ENCODE data around the gene FBL. TPM values are rescaled to one million over a fixed set of nuclear protein-coding genes. Genes with fewer than 3 reads are reported as not detected.
"Not testable (repeated sequence)": the region's sequence is repeated elsewhere in the genome, so short reads cannot be mapped to it uniquely, and the experiment has no call there.

The FBL gene
- total and polyA plus RNA-seq, 2 experiments from 2014 or later: 59.3 to 63.9 TPM

GRCh38 chr19:39876486-39876885 is 30.3 kb upstream of the FBL start:
- H3K4me3 ChIP-seq; H3K9me3 ChIP-seq (ENCODE audit: low read depth); H3K27ac ChIP-seq; H2AFZ ChIP-seq; H3K27me3 ChIP-seq (replicated peaks; ENCODE audit: insufficient read depth); H3K79me2 ChIP-seq (ENCODE audit: insufficient read depth); H3K36me3 ChIP-seq (ENCODE audit: low read depth); DNase-seq; H4K20me1 ChIP-seq (ENCODE audit: insufficient read depth); in situ Hi-C loops (cut with MboI); H3K4me1 ChIP-seq (ENCODE audit: insufficient read depth); H3K9ac ChIP-seq; H3F3A ChIP-seq (ENCODE audit: insufficient read depth); H3K4me2 ChIP-seq (ENCODE audit: unreplicated experiment); H3K9me2 ChIP-seq (ENCODE audit: insufficient read depth): not testable (repeated sequence)
- 90 to 95% methylated on average over 2 of the region's 11 CpGs for WGBS, 2 experiments (ENCODE audit: low coverage in 1 of 2, low lambda C conversion rate in 2 of 2, missing lambda C conversion rate in 2 of 2)

DNA sequence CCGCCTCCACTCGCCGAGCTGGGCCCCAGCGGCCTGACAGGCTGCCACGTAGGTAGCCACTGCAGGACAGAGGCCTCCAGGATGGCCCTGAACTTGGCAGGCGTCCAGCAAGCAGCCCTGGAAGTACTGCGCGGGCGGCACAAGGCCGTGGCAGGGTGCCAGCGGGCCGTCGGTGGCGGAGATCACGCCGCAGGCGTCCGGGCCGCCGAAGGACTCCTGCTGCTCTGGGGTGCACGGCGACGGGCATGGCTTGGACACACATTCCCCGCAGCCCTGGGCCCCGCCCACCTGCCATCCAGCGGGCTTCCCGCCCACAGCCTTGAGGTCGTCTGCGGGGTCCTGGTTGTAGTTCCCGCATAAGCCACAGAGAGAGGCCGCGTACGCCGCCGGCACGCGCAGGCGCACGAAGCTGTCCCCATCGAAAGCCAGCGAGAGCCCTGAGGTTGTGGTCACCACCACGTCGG is 29.3 kb upstream of the FBL start:
- H3K27ac ChIP-seq; H3K36me3 ChIP-seq (ENCODE audit: low read depth); in situ Hi-C loops (cut with MboI); H3K4me3 ChIP-seq; H3K79me2 ChIP-seq (ENCODE audit: insufficient read depth); H3K27me3 ChIP-seq (replicated peaks; ENCODE audit: insufficient read depth); H3K9me3 ChIP-seq (ENCODE audit: low read depth); H3K9me2 ChIP-seq (ENCODE audit: insufficient read depth); H4K20me1 ChIP-seq (ENCODE audit: insufficient read depth); H3K9ac ChIP-seq; H3K4me2 ChIP-seq (ENCODE audit: unreplicated experiment); H3F3A ChIP-seq (ENCODE audit: insufficient read depth); H2AFZ ChIP-seq; H3K4me1 ChIP-seq (ENCODE audit: insufficient read depth); DNase-seq: not testable (repeated sequence)
- 23 to 24% methylated on average over 24 to 33 of the region's 43 CpGs for WGBS, 2 experiments (ENCODE audit: low coverage in 1 of 2, low lambda C conversion rate in 2 of 2, missing lambda C conversion rate in 2 of 2)

- Histone ChIP-seq H3F3A (ENCODE audit: insufficient read depth) (no peaks in the 10 kb centered on the region), H2AFZ (no peak overlapping the region), H3K9ac (no peak overlapping the region), H3K36me3 (ENCODE audit: low read depth) (no peaks in the 10 kb centered on the region), H3K27me3 (replicated peaks; ENCODE audit: insufficient read depth) (no peaks in the 10 kb centered on the region; the same call in 1 of the 2 replicates), H3K79me2 (ENCODE audit: insufficient read depth) (no peaks in the 10 kb centered on the region), H3K9me2 (ENCODE audit: insufficient read depth) (no peaks in the 10 kb centered on the region), H3K27ac (no peak overlapping the region), H3K9me3 (ENCODE audit: low read depth) (no peaks in the 10 kb centered on the region), H3K4me1 (ENCODE audit: insufficient read depth) (no peaks in the 10 kb centered on the region), H3K4me2 (ENCODE audit: unreplicated experiment) (no peak overlapping the region), H3K4me3 (no peak overlapping the region), H4K20me1 (ENCODE audit: insufficient read depth) (no peaks in the 10 kb centered on the region)
- WGBS, 2 experiments (ENCODE audit: low coverage in 1 of 2, low lambda C conversion rate in 2 of 2, missing lambda C conversion rate in 2 of 2): 53 to 56% methylated on average over 1 of the region's 1 CpG
- TF ChIP-seq EZH2 (IDR thresholded peaks at IDR 0.05; ENCODE audit: insufficient read depth, poor library complexity, severe bottlenecking) (no peak), EZH2phosphoT487 (IDR thresholded peaks at IDR 0.05; ENCODE audit: insufficient read depth, low read depth) (no peak)
- DNase-seq: no peak
- in situ Hi-C loops (cut with MboI): no loop called here
These were observed 28.2 kb upstream of the FBL start for GRCh38 chr19:39874404-39874803.

- Histone ChIP-seq H3K79me2 (ENCODE audit: insufficient read depth) (no peaks in the 10 kb centered on the region), H3K27ac (no peak overlapping the region), H3K4me3 (no peak overlapping the region), H3K4me2 (ENCODE audit: unreplicated experiment) (no peak overlapping the region), H3F3A (ENCODE audit: insufficient read depth) (no peaks in the 10 kb centered on the region), H3K36me3 (ENCODE audit: low read depth) (no peaks in the 10 kb centered on the region), H4K20me1 (ENCODE audit: insufficient read depth) (no peaks in the 10 kb centered on the region), H2AFZ (no peak overlapping the region), H3K9ac (no peak overlapping the region), H3K9me3 (ENCODE audit: low read depth) (no peaks in the 10 kb centered on the region), H3K9me2 (ENCODE audit: insufficient read depth) (no peaks in the 10 kb centered on the region), H3K4me1 (ENCODE audit: insufficient read depth) (no peaks in the 10 kb centered on the region), H3K27me3 (replicated peaks; ENCODE audit: insufficient read depth) (no peaks in the 10 kb centered on the region; the same call in 1 of the 2 replicates)
- TF ChIP-seq EZH2 (IDR thresholded peaks at IDR 0.05; ENCODE audit: insufficient read depth, poor library complexity, severe bottlenecking) (no peak), EZH2phosphoT487 (IDR thresholded peaks at IDR 0.05; ENCODE audit: insufficient read depth, low read depth) (no peak)
- in situ Hi-C loops (cut with MboI): no loop called here
- no peak for DNase-seq
- WGBS, 2 experiments (ENCODE audit: low coverage in 1 of 2, low lambda C conversion rate in 2 of 2, missing lambda C conversion rate in 2 of 2): 68 to 70% methylated on average over 16 to 20 of the region's 20 CpGs
These were observed 27.2 kb upstream of the FBL start for GRCh38 chr19:39873385-39873784.

All from GM23248 (cell line).